ENCODE data around the gene FRMD4A. TPM values are rescaled to one million over a fixed set of nuclear protein-coding genes. Genes with fewer than 3 reads are reported as not detected.

FRMD4A gene
- total and polyA plus RNA-seq, 7 donors, result 2.9 to 9.1 (median 6.2) TPM

- 38 to 50% (median 46%) methylated on average over 3 of the region's 3 CpGs for WGBS, 3 donors
- Histone ChIP-seq H3K36me3 (ENCODE audit: insufficient read depth in 1 of 2, low read depth in 1 of 2) (no peaks in the 10 kb centered on the region), H3K4me3 (no peak overlapping the region), H3K27me3 (ENCODE audit: insufficient read depth in 3 of 3, low read length in 2 of 3) (no peaks in the 10 kb centered on the region), H3K27ac (no peak overlapping the region), H3K4me1 (no peaks in the 10 kb centered on the region), H3K9me3 (no peaks in the 10 kb centered on the region)
- TF ChIP-seq CTCF (IDR thresholded peaks at IDR 0.05), result no peak
- ATAC-seq (no peak), DNase-seq (no peak)
- intact Hi-C loops (cut with DNase I), result no loop called here
Measured at GRCh38 chr10:13928451-13928850, 402.3 kb downstream of the FRMD4A start.

- Histone ChIP-seq H3K27ac (no peak overlapping the region), H3K36me3 (ENCODE audit: insufficient read depth in 1 of 2, low read depth in 1 of 2) (no peaks in the 10 kb centered on the region), H3K4me3 (no peak overlapping the region), H3K4me1 (no peaks in the 10 kb centered on the region), H3K27me3 (ENCODE audit: insufficient read depth in 3 of 3, low read length in 2 of 3) (no peaks in the 10 kb centered on the region), H3K9me3 (no peaks in the 10 kb centered on the region)
- no peak for DNase-seq
- 59 to 81% (median 73%) methylated on average over 5 of the region's 5 CpGs for WGBS, 3 donors
- TF ChIP-seq CTCF (IDR thresholded peaks at IDR 0.05), result no peak
- intact Hi-C loops (cut with DNase I), result no loop called here
- no peak for ATAC-seq
Measured at GRCh38 chr10:13925971-13926780, 404.5 kb downstream of the FRMD4A start.

- Histone ChIP-seq H3K9me3 (no peaks in the 10 kb centered on the region), H3K27me3 (ENCODE audit: insufficient read depth in 3 of 3, low read length in 2 of 3) (no peaks in the 10 kb centered on the region), H3K4me3 (no peak overlapping the region), H3K36me3 (ENCODE audit: insufficient read depth in 1 of 2, low read depth in 1 of 2) (no peaks in the 10 kb centered on the region), H3K27ac (no peak overlapping the region), H3K4me1 (no peaks in the 10 kb centered on the region)
- 66 to 70% (median 67%) methylated on average over 6 of the region's 6 CpGs for WGBS, 3 donors
- DNase-seq (no peak), ATAC-seq (peak in 3 of 4 donors; percentile 17 to 74 (median 40))
- intact Hi-C loops (cut with DNase I), result no loop called here
- no peak for TF ChIP-seq CTCF (IDR thresholded peaks at IDR 0.05)
Measured at GRCh38 chr10:13924040-13924725, 406.5 kb downstream of the FRMD4A start.

GRCh38 chr10:13922586-13922985 lies 408.1 kb downstream of the FRMD4A start:
- TF ChIP-seq CTCF (IDR thresholded peaks at IDR 0.05), result no peak
- no peak for DNase-seq

More at GRCh38 chr10:13922586-13922985, 408.1 kb downstream of the FRMD4A start:
- ATAC-seq, result no peak
- no peaks in the 10 kb centered on the region for H3K27me3 ChIP-seq (ENCODE audit: insufficient read depth in 3 of 3, low read length in 2 of 3)
- no peaks in the 10 kb centered on the region for H3K4me1 ChIP-seq
- H3K36me3 ChIP-seq (ENCODE audit: insufficient read depth in 1 of 2, low read depth in 1 of 2), result no peaks in the 10 kb centered on the region
- no peaks in the 10 kb centered on the region for H3K9me3 ChIP-seq
- H3K4me3 ChIP-seq, result no peak overlapping the region
- 57 to 72% (median 67%) methylated on average over 1 of the region's 1 CpG for WGBS, 3 donors
- intact Hi-C loops (cut with DNase I), result no loop called here
- no peak overlapping the region for H3K27ac ChIP-seq

All from psoas muscle (tissue), 8 donors.